Activated CD8-positive, alpha-beta memory T cell treated with anti-CD3 and anti-CD28 coated beads, Interleukin-2, amount 50 U/mL, for 48 hours (primary cell): Measurements from ENCODE around the gene GREM1.

Experiments used
- DNase-seq: peaks from one replicate; pipeline ENCODE4 v3.0.0-alpha.2; 2020

GREM1 gene

GRCh38 chr15:32790352-32790999 is 72.7 kb downstream of the GREM1 start:
- no peak for DNase-seq

- no peak for DNase-seq
These were observed 74.6 kb downstream of the GREM1 start for GRCh38 chr15:32792436-32792835.
